ENCODE measurements around the gene FXYD2.

FXYD2 gene

GRCh38 chr11:117796872-117797529 lies 27.5 kb downstream of the FXYD2 start, which contains the start of gene DSCAML1:
Gene DSCAML1, minus strand, starts transcription at chr11:117797216. Its CDS starts 137 bp downstream, at chr11:117797079.
- no peak for DNase-seq (ENCODE audit: low read depth in 2 of 2)

DNA sequence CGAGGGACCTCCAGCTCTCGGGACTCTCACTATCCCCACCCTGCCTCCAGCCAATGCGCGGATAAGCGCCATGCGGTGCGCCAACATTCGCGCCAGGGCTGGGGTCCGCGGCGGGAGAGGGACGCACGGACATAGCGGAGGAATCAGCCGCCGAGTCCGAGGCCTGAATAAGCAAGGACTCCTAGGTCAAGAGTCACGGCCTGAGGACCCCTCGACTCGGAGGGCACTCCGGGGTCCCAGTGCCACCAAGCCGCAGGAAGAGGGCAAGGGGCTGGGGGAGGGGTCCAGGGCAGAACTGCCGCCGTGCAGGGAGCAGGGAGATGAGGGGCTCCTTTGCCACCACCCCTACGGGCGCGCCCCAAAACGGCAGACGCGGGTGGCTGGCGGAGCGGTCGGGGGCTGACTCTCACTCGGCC lies 28.1 kb downstream of the FXYD2 start:
- DNase-seq (ENCODE audit: low read depth in 2 of 2) = no peak

DNA sequence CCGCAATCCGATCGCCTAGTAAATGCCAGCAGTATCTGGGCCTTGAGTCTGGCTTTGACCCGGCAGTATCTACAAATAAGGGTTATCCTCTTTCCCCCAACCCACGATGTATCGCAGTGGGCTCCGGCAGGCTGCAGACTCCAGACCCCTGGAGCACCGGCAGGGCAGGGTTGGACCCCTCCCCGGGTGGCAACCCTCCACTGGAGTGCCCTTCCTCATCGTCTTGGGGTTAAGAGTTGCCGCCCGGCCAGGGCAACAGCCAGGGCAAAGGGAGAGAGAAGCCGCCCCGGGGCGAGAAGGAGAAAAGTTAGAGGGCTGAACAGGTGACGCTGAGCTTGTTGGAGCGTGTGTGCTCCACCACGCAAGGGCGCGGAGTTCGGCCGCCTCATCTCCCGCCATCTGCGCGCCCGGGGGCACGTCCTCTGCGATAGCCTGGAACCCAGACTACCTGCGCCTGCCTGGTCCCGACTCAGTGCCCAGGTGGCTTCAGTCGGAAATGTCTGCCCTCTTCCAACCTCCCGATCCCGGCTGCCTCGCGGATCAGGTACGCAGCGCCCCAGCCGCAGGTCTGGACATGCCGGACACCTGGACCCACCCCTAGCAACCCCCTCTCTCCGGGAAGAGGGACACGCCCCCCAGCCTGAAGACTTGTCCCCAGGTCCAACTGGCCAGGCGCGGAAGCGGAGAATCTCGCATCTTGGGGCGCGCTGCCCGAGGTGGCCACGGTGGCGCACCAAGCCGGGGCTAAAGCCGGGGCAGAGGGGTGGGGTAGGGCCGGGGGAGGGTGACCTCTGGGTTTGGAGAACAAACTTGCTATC lies 28.7 kb downstream of the FXYD2 start:
- DNase-seq (ENCODE audit: low read depth in 2 of 2) = no peak

DNA sequence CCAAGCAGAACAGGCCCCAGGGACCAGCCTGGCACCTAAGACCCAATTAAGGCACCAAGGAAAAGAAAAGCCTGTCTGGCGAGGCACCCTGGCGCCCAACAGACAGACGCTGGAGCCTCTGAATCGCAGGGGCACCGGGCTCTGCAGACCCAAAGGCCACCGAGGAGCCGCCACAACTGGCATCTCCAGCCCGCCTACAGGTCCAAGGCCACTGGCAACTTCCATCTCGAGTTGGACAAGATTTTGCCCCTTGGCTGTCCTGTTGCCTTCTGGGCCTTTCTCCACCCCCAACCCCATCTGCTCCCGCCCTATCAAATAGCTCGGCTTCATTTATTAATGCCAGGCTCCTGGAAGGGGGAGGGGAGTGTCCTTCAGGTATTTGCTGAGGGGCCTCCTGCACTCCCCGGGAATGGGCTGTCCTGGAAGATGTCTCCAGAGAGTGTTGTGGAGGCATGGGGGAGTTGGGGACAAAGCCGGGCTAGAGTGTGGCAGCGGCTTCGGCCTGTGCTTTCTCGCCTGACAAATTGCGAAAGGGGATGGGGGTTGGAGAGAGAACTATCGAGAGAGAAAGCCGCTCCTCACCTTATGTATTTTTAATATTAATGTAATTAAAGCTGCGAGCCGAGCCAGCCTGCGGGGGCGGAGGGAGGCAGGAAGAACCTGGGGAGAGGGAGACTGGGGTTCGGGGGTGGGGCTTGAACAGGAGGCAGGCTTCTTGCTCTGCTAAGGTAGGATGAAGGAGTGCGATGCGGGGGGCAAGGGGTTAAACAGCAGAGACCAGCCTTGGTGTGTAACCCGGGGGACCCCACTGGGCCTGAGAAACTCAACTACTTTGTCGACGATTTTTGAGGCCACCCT lies 29.5 kb downstream of the FXYD2 start:
- DNase-seq (ENCODE audit: low read depth in 2 of 2) = no peak

DNA sequence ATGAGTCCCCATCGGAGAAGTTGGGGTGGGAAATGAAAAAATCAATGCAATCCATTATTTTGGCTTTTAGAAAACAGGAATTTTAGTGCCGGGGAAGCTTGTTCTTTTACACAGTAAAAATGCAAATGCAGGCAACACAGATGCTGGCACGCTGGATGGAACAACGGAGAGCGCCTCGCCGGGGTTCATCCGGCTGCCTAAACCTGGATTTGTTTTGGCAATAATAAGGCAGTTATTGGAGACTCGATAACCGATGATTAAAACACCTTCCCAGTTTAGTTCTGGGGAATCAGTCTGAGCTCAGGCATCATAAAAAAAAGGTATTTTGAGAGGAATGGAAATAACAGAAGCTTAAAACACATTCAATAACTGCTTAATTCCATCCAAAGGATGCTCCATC lies 30.4 kb downstream of the FXYD2 start:
- no peak for DNase-seq (ENCODE audit: low read depth in 2 of 2)

GRCh38 chr11:117793583-117793982 lies 31.0 kb downstream of the FXYD2 start:
- no peak for DNase-seq (ENCODE audit: low read depth in 2 of 2)

DNA sequence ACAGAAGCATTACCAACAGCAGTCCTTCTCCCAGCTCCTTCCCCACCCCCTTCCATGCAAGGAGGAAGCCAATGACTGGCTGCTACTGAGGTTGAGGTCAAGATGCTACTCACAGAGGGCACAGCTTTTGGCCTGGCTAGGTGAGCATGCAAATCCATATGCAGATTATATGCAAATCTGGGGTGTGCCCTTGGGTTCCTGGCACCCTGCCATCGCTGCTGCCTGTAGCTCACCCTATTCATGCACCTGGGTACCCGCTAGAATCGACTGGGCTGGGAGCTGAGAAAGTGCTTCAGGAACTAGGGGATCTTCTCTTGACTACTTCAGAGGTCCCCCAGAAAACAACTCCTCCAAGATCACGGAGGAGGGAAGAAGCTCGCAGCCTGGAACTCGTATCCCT lies 31.6 kb downstream of the FXYD2 start:
- DNase-seq (ENCODE audit: low read depth in 2 of 2) = no peak

DNA sequence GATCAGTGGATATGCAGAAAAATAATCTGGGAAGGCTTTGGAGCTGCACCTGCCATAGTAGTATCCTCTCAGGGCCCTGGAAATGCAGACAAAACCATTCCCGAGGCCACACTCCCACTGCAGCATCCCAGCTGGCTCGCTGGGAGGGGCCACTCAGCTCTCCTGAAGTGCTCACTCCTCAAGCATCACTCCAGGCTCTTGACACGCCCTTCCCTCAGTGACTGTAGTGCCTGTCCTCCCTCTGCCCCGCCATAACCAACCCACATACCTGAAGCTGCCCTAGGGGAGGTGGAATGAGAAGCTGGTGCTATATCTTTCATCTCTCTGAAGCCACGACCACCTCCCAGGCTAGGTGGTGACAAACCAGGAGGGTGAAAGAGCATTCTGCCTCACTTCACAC lies 32.3 kb downstream of the FXYD2 start:
- DNase-seq (ENCODE audit: low read depth in 2 of 2) = no peak

- DNase-seq (ENCODE audit: low read depth in 2 of 2) = no peak
Measured at GRCh38 chr11:117790279-117790678, 34.3 kb downstream of the FXYD2 start.

DNA sequence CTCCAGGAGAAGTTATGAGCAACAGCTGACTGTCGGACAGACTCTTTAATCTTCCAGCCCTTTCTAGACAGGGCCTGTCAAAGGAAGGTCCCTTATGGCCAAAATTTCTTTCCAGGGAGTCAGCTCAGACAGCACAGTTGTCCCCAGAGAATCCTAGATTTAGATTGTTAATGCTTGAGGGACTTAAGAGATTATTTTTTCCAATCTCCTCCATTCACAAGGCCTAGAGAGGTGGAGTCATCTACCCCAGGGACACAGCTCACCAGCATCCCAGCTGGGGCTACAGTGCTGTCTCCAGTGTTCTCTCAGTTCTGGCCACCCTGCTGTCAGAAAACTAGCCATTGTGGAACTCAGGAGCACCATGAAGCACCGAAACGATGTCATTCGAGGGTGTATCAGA lies 35.3 kb downstream of the FXYD2 start:
- no peak for DNase-seq (ENCODE audit: low read depth in 2 of 2)

- DNase-seq (ENCODE audit: low read depth in 2 of 2) = no peak
Measured at GRCh38 chr11:117786135-117786870, 38.2 kb downstream of the FXYD2 start.

DNA sequence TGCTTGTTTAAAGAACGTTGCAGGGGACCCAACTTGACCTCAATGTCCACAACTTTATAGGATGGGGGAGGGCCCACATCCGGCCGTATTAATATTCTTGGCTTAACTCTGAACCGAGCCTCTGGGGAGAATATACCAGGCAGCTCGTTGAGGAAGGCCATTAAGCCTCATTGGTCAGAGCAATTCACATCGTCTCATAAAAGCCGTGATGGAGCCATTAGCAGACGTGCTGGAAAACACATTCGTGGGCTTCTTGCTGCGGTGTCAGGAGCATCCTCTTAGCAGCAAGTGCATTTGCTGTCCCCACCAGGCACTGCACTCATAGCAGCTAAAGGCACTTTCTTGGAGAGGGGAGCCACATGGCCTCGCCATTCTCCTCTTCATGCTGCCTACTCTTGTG lies 42.4 kb downstream of the FXYD2 start:
- DNase-seq (ENCODE audit: low read depth in 2 of 2) = no peak

DNA sequence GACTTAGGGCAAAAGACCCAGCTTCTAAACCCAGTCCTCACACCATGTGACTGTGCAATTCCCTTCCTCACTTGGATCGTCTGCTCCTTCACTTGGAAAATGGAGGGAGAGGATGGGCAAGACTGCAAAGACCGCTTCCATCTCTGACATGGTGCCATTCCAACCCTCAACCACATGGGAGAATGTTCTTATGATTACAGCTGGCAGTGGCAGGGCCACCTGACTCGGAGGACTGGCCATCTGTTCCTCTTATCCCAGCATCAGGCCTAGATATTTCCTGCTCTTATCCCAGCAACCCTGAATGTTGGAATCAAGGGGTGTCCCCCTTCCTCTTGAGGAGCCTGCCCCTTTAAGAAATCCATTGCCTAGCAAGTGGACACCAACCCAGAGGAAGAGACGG lies 42.9 kb downstream of the FXYD2 start:
- no peak for DNase-seq (ENCODE audit: low read depth in 2 of 2)

- no peak for DNase-seq (ENCODE audit: low read depth in 2 of 2)
Measured at GRCh38 chr11:117780456-117780855, 44.1 kb downstream of the FXYD2 start.

- DNase-seq (ENCODE audit: low read depth in 2 of 2) = no peak
Measured at GRCh38 chr11:117774553-117774952, 50.0 kb downstream of the FXYD2 start.

- DNase-seq (ENCODE audit: low read depth in 2 of 2) = no peak
Measured at GRCh38 chr11:117772360-117772759, 52.2 kb downstream of the FXYD2 start.

DNA sequence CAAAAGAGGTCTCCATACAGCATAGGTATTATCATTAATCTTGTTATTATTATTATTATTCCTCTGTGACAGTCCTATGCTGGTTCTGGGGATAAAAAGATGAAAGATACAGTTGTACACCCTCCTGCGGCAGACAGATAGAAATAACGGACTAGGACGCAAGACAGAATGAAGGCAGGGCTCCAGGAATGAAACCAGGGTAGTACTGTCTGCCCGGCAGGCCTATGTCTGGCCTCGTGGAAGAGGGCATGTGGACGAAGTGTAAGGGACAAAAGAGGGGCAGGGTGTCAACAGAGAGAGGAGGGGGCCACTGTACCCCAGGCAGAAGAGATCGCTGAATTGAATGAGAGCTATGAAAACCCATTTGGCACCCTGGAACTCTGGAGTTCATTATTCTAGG lies 52.7 kb downstream of the FXYD2 start:
- no peak for DNase-seq (ENCODE audit: low read depth in 2 of 2)

DNA sequence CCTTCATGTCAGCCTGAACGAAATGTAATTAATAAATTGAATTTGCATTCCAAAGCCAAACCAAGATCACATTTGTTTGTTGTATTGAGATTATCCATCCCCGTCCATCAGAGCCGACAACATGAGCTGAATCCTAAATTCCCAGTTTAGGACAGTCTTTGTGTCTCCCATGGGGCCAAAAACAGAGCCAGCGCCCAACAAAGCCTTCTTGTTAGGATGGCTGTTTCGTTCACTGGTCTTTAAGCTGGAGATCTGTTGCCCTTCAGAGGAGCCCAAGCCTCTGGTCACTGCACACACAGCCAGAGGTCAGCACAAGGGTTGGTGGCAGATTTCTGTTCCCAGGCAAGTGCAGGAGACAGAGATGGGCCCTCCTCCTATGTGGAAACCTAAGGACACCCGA lies 53.3 kb downstream of the FXYD2 start:
- DNase-seq (ENCODE audit: low read depth in 2 of 2) = no peak

- DNase-seq (ENCODE audit: low read depth in 2 of 2) = no peak
Measured at GRCh38 chr11:117770061-117770460, 54.5 kb downstream of the FXYD2 start.

All from activated CD4-positive, alpha-beta T cell treated with anti-CD3 and anti-CD28 coated beads for 24 hours (primary cell).